DND-41 (cell line): ENCODE measurements around the gene CLEC5A.

Source experiments
- CTCF ChIP-seq: IDR thresholded peaks from 2 replicates; pipeline ENCODE4 v1.5.1; 2012; ENCODE audit warnings: borderline replicate concordance, low read length, moderate library complexity, mild to moderate bottlenecking; ENCODE audit not compliant: poor library complexity, severe bottlenecking; ENCODE audit errors: extremely low read depth
- EZH2 ChIP-seq: IDR thresholded peaks from 3 replicates; pipeline ENCODE4 v1.6.1; 2012; ENCODE audit warnings: borderline replicate concordance, low read depth, mild to moderate bottlenecking, moderate library complexity, low read length, inconsistent platforms; ENCODE audit not compliant: severe bottlenecking

- no peak for TF ChIP-seq CTCF
- no peak for TF ChIP-seq EZH2
These were observed 65.8 kb downstream of the CLEC5A start for GRCh38 chr7:141880960-141881359.
